ENCODE data around the gene TIMM44.

Gene TIMM44

GRCh38 chr19:7942981-7943443 is 454 bp downstream of the TIMM44 start:
- TF ChIP-seq GATA3 (IDR thresholded peaks at IDR 0.05; ENCODE audit: low read depth, low read length) (no peak), GATA2 (IDR thresholded peaks at IDR 0.05; ENCODE audit: low read depth, low read length) (no peak)

GRCh38 chr19:7941895-7942596 is 1.4 kb downstream of the TIMM44 start:
- no peak for TF ChIP-seq GATA2 (IDR thresholded peaks at IDR 0.05; ENCODE audit: low read depth, low read length)
- TF ChIP-seq GATA3 (IDR thresholded peaks at IDR 0.05; ENCODE audit: low read depth, low read length) = no peak

GRCh38 chr19:7940841-7941240 is 2.6 kb downstream of the TIMM44 start:
- TF ChIP-seq GATA2 (IDR thresholded peaks at IDR 0.05; ENCODE audit: low read depth, low read length) = no peak
- no peak for TF ChIP-seq GATA3 (IDR thresholded peaks at IDR 0.05; ENCODE audit: low read depth, low read length)

- TF ChIP-seq GATA2 (IDR thresholded peaks at IDR 0.05; ENCODE audit: low read depth, low read length) (no peak), GATA3 (IDR thresholded peaks at IDR 0.05; ENCODE audit: low read depth, low read length) (no peak)
These were observed 8.7 kb downstream of the TIMM44 start for GRCh38 chr19:7934766-7935165.

- no peak for TF ChIP-seq GATA3 (IDR thresholded peaks at IDR 0.05; ENCODE audit: low read depth, low read length)
- no peak for TF ChIP-seq GATA2 (IDR thresholded peaks at IDR 0.05; ENCODE audit: low read depth, low read length)
These were observed 9.4 kb downstream of the TIMM44 start for GRCh38 chr19:7933828-7934725.

GRCh38 chr19:7933411-7933810 is 10.1 kb downstream of the TIMM44 start:
- TF ChIP-seq GATA3 (IDR thresholded peaks at IDR 0.05; ENCODE audit: low read depth, low read length) (no peak), GATA2 (IDR thresholded peaks at IDR 0.05; ENCODE audit: low read depth, low read length) (no peak)

GRCh38 chr19:7932930-7933300 is 10.6 kb downstream of the TIMM44 start:
- TF ChIP-seq GATA3 (IDR thresholded peaks at IDR 0.05; ENCODE audit: low read depth, low read length) (no peak), GATA2 (IDR thresholded peaks at IDR 0.05; ENCODE audit: low read depth, low read length) (no peak)

GRCh38 chr19:7932276-7932929 is 11.1 kb downstream of the TIMM44 start:
- TF ChIP-seq GATA3 (IDR thresholded peaks at IDR 0.05; ENCODE audit: low read depth, low read length) (no peak), GATA2 (IDR thresholded peaks at IDR 0.05; ENCODE audit: low read depth, low read length) (no peak)

GRCh38 chr19:7931221-7932061 is 12.0 kb downstream of the TIMM44 start:
- TF ChIP-seq GATA2 (IDR thresholded peaks at IDR 0.05; ENCODE audit: low read depth, low read length) (no peak), GATA3 (IDR thresholded peaks at IDR 0.05; ENCODE audit: low read depth, low read length) (no peak)

GRCh38 chr19:7930765-7931164 is 12.7 kb downstream of the TIMM44 start:
- TF ChIP-seq GATA2 (IDR thresholded peaks at IDR 0.05; ENCODE audit: low read depth, low read length) = no peak
- no peak for TF ChIP-seq GATA3 (IDR thresholded peaks at IDR 0.05; ENCODE audit: low read depth, low read length)

GRCh38 chr19:7928741-7929701 is 14.4 kb downstream of the TIMM44 start:
- TF ChIP-seq GATA3 (IDR thresholded peaks at IDR 0.05; ENCODE audit: low read depth, low read length) (no peak), GATA2 (IDR thresholded peaks at IDR 0.05; ENCODE audit: low read depth, low read length) (no peak)

- TF ChIP-seq GATA3 (IDR thresholded peaks at IDR 0.05; ENCODE audit: low read depth, low read length) = no peak
- peak; percentile 41; the same call in 1 of the 2 replicates for TF ChIP-seq GATA2 (IDR thresholded peaks at IDR 0.05; ENCODE audit: low read depth, low read length)
These were observed 15.1 kb downstream of the TIMM44 start for GRCh38 chr19:7928334-7928706.

All from SH-SY5Y (cell line).